ENCODE data around the gene EGFR.

The EGFR gene

DNA sequence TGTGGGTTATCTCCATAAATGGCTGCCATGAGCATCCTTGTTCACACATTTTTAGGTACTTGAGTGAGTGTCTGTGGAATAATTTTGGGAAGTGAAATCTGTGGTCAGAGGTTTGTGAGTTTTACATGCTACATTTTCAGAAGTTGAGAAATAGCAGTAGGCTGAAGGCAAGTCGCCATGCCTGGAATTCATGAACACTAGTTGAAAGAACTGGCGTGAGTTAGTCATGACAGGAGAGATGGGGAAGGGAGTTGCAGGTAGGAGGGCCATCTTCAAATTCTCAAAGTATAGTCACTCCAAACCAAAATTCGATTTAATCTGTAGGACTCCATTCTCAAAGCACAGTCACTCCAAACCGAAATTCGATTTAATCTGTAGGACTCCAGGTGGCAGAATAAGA, 89.6 kb downstream of the EGFR start:
- no peak for DNase-seq

DNA sequence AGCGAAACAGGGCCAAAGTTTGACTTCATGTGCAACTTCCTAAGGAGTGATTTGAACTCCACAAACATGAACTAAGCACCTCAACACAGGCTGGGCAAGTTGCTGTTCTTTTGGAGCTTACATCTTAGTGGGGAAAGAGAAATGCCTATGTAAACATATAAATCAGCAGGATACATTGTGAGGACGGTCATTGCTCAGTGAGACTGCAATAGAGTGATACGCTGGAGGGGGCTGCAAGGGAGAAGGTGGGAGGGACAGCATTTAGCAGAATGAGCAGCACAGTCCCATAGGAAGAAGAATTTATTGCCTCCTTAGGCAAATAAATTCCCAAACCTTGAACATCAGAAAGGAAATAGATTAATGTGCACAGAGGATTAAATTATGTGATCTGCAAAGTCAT, 90.0 kb downstream of the EGFR start:
- no peak for DNase-seq

DNA sequence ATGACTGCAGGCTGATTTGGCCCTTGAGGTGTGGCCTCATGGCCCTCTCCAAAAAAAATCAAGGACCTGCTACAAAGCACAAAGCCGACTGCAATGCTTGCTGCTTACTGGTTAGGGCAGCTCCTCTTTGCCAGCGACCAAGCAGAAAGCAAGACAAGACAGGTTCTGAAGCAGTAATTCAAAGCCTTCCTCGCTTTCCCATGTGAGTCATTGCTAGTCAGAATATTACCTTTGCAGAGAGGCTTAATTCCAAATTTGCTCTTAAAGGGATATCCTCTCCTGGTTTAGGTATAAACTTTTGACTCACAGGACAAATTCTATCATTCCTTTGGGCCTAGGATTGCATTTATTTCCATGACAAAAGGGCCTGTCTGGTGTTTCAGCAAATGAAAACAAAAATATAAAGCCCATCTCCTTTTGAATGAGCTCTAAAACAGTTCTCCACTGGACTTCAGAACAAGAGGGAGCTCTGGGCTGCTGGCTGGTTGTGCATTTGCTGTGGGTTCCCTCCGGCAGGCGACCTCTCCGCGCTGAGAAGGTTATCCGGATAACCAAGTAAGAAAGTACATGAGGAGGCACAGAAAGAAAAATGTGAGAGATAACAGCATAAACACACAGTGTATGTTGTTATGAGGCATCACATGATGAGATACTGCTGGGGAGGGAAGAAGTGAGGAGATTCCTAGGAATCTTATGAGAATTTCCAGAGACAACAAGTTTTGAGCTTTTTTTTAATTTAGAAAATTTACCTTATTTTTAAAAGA, 90.8 kb downstream of the EGFR start:
- no peak for DNase-seq

DNA sequence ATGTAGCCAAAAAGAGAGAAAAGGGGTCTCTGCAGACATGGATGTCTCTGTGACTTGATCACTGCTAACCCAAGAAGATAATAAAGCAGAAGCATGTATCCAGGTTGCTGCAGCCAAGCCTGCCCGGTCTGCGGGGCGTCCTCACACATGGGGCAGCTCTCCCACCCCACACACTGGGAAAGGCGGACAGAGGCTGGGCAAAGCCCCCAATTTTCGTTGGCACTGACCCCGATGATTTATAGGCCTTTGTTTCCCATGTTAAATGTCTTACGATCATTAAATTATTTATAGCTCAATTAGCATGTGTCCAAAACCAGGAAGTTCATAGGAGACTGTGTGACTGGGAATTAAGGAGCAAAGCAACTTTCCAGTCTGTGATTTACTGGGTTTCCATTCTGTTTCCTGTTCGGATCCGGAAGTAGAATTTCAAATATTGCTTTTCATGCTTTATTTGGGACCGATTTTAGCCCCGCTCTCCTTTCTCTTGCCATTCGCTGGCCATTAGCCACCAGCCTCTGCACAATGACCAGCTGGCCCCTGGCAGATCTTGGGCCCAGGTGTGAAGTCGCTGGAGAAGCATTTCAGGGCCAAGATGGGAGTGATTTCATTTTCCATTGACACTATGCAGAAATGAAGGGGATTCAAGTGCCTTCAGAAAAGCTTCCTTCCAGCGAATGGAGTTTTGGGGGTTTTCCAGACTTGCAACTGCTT, 91.6 kb downstream of the EGFR start:
- DNase-seq = no peak

DNA sequence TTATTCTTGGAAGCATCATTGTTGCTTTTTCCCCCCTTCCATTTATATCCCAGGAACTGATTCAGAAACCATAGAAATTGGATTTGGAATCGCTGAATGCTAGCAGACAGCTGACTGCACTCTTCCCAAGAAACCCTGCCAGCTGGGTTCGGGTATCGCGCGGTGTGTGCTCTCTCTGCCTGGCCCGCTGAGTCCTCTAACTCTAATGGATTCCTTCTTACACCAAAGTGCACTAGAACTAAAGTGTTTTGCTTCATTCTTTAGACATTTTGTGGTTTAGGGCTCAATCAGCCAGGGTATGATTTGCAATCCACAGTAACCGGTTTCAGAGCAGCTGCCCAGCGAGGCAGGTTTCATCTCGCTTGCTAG, 92.2 kb downstream of the EGFR start:
- no peak for DNase-seq

DNA sequence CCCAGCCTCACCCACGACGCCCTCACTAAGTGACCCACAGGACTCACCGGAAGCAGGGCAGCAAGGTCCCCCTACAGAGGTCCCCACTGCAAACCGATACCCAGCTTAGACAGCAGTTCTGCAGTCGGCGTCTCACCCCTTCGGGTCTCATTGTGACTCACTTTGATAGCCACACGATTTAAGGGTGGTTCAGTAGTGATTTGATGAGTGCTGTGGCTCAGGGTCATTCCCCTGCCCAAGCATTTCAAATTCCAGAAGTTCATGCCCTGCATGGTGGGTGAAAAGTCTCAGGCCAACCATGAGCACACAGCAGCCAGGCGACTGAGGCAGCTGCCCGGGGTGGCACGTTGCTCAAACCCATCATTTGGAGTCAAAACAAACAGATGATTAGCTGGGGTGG, 93.2 kb downstream of the EGFR start:
- no peak for DNase-seq

DNA sequence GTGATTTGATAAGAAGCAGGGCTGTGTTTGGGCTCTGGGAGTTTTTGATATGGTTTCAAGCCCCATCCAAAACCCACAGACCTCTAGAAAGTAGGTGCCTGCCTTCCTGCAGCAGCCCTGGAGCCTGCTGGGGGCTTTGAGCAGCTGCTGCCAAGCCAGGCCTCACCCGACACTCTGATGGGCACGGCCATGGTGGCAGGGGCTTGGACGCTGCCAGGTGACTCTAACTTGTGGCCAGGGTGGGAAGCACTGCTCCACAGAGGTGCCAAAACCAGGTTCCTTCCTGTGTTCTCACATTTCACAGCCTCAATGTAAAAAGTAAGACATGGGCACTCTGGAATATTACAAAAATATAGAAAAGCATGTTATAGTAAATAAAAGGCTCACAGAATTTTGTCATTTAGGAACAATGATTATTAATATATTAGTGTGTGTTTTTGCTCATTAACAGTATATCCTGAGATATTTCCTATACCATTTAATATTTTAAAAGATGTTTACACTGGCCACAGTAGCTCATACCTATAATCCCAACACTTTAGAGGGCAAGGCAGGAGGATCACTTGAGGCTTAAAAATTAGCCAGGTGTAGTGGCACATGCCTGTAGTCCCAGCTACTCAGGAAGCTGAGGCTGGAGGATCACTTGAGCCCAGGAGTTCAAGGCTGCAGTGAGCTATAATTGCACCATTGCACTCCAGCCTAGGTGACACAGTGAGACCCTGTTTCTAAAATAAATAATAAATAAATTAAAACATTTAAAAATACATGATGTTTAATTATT, 95.1 kb downstream of the EGFR start:
- DNase-seq = no peak

DNA sequence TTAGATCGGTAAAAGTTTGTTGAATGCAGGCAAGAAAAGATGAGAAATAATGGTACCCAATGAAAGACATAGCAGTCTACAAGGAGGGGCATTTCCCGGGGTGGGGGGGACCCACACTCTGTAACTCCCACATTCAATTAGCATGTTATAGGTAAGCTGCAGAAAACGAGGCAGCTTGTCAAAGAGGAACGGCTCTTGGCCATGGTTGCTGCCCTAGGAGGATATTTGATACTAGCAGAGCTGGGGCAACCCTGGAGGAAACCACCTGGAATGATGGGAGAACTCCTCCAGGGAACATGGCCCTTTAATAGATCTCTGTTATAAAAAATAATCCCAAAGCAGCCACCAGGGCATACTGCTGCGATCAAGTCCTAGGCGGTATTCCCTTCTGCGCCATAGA, 98.5 kb downstream of the EGFR start:
- no peak for DNase-seq

DNA sequence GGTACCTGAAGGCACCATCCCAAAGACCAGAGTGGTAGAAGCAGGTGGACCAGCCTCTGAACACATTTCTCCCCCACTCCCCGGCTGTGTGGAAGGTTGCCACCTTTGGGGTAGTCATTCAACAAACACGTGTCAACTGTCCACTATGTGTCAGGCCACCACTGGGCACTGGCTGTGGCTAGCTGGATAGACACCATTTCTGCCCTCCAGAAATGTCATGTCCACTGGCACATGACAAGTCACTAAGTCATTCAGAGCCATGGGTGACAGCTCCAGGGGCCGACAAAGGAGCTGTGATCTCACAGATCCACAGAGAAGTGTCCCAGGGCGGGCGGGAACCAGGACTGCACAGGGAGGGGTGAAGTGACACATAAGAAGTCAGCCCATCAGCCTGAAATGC, 99.6 kb downstream of the EGFR start:
- no peak for DNase-seq

DNA sequence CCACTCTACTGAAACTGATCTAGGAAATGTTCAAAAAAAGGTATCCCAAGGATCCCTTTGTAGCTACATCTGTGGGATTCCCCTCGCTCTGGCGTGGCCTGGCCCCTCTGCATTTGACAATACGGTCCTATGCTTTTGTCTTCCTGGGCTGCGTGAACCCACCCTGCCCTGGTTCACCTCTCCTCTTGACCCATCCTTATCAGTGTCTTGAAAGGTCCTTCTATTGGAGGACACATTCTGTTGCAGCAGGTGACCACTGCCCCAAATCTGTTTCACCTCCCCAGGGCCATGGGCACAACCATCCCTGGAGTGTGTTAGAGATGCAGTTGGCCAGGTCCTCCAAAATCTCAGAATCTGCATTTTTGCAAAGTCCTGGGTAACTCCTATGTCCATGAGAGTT, 100.8 kb downstream of the EGFR start:
- DNase-seq = no peak

DNA sequence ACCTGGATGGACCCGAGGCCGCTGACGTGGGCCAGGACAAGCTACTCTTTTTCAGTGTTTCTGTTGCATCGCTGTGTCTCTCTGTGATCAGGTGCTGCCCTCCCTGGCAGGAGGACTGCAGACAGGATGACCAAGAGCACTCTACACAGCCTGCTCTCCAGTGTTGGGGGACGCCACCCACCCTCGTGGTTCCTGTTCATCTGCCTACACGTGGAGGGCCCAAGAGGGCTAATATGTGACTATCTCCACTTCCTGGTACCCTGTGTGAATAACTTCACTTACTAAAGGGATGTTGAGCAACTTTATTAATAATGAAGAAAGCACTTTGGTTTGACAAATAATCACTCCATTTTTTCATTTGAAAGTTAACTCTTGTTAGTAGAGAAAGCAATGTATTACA, 101.3 kb downstream of the EGFR start:
- no peak for DNase-seq

DNA sequence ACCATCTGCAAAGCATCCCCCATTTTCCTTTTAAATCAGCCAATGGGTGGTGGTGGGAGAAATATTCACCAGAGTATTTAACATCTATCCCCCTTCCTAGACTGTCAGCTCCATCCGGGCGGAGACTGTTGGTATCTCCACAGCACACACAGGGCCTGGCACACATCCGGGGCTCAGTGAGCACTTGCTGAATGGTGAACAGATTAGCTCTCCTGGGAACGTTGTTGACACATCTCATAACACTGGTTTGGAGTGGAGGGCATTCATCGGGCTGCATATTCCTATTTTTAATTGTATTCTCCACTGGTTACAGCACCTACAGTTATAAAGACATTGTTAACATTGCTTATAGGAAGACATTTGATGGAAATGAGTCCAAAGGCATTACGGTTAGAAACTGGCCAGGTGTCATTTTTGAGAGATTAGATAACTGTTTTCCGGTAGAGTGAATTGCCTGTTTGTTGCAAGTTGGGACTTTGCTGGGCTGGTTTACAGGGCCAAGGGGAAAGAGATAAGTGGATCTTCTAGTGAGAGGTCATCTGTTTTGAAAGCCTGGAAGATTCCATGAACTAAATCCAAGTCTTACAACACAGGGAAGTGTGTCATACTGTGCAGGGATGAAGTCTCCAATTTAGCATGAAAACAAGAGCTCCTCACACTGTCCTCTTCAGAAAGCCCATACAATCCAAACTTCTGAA, 101.8 kb downstream of the EGFR start:
- DNase-seq = no peak

DNA sequence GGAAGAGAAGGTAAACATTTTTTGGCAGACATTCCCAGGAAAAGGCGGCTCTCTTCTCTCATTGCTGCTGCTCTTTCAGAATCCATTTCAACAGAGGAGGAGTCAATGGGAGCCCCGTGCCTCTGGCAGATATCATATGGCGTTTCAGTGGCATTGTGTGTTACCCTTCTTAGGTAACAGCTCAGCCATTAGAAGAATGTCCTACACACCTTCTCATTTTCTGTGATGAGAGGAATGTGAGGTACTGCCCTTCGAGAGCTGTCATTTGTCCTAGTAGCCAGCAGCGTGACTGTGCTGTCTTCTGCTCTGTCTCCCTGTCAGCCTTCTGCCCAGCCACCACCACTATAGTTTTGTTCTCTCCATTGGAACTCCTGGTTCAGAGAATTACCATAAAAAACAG, 102.4 kb downstream of the EGFR start:
- no peak for DNase-seq

DNA sequence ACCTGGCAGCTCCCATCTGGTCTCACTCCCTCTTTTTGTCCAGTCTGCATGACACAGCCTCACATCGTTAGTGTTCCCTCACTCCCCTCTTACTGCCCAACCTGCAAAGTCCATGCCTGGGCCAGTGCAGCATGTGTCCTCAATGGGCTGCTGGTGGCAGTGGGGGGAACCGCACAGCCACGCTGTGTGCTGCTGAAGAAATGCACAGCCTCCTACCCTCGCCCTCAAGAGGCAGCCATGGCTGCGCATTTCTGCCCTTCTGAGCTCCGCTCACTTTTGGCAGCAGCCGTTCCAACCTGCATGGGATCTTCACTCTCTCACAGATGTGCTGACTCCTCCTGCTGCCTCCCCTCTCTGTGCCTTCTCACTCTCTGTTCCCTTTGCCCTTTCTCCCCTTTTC, 103.4 kb downstream of the EGFR start:
- DNase-seq = no peak

DNA sequence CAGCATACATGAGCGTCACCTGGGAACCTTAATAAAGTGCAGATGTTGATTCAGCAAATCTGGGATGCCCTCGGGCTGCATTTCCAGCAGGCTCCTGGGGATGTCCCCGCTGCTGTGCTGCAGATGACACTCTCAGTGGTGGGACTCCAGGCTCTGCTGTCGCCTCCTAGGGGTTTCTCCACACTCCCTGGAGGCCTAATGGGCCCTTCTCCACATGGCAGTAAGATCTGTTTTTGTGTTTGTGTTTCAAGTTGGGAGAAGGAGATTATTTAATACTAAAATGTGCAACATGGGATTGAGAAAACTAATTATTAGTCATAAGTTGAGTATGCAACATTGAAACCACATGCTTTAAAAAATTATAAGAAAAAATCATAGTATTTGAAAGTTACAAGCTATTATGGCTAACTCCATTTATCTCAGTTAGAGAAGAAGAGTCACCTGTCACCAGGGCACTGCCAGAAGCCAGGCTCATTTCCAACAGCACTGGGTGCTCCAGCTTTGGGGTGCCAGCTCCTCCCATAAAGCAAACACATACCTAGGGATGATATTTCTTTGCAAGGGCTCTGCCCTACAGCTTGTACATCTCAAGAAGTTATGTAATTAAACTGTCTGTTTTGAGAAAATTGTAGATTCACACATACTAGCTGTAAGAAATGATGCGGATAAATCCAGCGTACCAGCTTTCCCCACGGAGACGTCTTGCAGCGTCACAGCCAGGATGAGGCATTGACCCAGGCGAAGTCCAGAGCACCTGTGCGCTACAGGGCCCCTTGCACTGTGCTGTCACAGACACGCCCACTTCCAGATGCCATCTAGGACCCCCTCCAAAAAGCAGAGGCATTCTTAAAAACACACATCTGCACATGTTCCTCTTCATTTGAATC, 106.4 kb downstream of the EGFR start:
- DNase-seq = no peak

DNA sequence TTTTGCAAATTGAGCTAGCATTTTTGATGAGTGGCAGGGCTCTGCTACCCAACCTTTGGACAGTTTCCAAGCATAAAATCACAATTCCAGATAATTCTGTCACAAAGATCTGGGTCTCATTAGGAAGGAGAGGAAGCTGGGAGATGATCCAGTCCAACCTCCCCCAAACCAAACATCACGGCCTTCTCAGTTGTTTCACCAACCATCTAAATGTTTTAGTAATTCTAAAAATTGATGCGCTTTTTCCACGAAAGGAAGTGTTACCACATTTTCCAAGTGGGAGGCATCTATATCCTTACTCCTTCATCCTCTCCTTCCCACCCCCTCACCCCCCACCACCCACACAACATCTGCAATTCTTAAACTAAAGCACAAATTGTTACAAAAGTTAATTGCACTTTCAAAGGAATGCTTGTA, 108.3 kb downstream of the EGFR start:
- no peak for DNase-seq

DNA sequence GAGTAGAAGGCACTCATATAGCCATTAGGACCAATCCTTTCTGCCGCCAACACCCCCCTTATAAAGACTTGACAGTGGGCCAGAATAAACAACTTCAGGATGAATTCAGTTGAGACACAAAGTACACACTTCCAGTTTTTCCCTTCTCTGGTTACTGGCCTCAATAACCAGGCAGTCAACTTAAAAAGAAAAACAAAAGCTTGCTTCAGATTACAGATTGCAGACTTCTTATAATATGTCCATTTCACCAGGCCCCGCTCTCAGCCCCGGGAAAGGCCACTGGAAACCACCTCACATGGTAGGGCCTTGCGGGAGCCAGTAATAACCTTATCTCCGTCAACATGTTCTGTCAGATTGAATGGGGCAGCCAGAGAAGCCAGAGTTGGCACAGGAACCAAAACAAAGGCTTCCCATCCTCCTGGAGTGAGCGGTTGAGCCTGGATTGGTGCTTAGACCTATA, 108.8 kb downstream of the EGFR start:
- no peak for DNase-seq

DNA sequence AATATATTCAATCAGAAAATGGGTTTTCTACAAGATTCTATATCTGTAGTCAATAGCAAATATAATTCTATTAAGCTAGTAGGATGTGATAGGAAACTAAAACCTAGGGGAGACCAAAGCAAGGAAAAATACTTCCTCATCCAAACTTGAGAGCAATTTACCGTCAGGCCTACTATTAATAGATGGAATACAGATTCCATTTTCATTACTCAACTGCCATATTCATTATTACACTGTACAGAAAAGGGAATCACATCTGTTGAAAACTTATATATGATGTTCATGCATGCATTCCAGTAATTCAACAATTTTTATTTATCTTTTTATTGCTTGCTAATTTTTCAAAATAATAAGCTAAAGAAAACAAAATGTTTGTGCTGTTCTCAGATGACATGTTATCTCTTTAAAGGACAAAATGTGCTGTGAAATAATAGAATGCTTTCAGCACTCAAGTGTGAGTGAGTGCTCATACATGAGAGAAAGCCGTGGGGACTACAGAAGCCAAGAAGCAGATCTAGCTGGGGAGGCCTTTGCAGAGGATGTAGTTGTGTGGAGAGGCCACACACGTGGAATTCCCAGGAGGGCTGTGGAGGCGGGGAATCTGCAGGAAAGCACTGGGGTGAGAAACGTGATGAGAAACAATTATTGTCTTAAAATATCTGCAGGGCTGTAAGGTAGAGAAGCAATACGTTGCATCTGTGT, 110.0 kb downstream of the EGFR start:
- no peak for DNase-seq

DNA sequence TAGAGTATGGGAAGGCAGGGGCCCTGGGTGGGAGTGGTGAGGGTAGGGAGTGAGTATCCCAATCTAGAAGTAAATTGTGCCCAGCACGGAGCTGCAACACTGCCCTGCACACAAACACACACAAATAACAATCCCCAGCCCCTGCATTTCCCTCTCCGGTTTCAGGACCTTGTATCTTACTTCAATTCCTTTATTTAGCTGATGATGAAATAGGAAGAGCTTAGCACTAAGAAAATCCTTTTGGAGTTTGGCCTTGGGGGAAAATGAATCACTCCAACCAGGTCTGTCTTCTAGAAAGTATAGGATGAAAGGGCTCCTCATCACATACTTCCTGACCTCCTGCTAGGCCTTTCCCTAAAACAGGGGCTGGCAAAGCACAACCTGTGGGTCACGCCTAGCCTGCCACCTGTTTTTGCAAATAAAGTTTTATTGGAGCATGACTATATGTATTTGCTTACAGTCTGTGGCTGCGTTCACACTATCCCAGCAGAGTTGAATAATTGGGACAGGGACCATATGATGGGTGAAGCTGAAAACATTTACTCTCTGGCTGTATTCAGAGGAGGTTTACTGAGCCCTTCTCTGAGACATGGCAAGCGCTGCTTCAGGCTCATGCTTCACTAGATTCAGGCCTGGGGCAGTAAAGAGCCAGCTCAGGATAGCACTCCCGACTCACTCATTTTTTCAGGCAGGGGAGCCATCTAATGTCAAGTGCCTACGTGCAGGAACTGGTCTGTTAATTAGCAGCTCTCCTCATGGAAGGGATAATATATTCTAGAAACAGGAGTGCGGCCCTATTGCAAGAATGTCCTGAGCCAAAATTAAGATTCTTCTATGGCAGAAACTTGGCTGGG, 111.0 kb downstream of the EGFR start:
- no peak for DNase-seq

DNA sequence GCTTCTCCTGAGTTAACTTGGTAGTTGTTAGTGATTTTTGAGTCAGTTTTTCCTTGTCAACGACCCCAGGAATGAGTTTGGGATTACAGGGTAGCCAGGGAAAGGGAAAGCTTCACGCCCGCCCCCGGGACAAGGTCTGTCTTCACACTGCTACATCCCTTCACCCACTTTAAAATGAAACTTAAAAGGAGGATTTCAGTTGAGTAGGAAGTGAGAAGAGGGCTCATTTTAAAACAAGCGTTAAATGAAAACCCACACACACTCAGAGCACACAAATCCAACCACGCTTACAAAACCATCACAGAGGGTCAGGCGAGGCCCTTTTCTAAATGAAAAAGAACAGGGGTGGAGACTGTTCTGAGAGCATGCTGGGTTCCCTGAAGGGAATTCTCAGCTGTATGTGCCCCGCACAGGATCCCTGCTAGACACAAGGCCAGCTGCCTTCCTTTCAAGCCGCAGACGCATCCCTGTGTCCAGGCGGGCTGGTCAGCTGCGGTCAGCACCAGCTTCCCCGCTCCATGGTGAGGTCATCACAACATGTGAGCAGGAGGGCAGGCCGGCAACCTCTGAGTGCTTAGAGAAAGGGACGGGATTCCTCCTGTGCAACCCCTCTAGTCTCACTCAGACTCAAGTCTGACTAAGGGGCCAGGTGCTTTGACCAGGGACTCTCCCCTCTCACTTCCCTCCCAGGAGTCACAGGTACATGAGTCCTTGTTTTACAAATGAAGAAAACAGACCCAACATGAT, 111.8 kb downstream of the EGFR start:
- no peak for DNase-seq

All from AML-193 (cell line).